MCF 10A (cell line): Measurements from ENCODE around the gene RAD54L. TPM values are rescaled to one million over a fixed set of nuclear protein-coding genes. Genes with fewer than 3 reads are reported as not detected.
A peak's percentile ranks its signal among the peaks of the same experiment; 100 is the strongest.

Source experiments
- Bru-seq: library from RNA; stranded (reverse); fragments of 400-500 nt; gene quantifications from one replicate; lab custom pipeline; 2021; lab: Mats Ljungman, UMichigan
- BruChase-seq, 2 experiments: library from RNA; stranded (reverse); fragments of 400-500 nt; gene quantifications; one replicate each; lab custom pipeline; 2021; lab: Mats Ljungman, UMichigan
- BruUV-seq: library from RNA; stranded (reverse); fragments of 400-500 nt; replicated peaks from 2 replicates; lab custom pipeline; 2021; lab: Mats Ljungman, UMichigan
- CTCF ChIA-PET: fragments of 300-600 bp; sonication (Branson Sonifier 250); formaldehyde crosslinking; extraction: SDS; loops from one replicate; lab custom pipeline; 2021; ENCODE audit warnings: antibody characterized with exemption, inconsistent platforms; lab: Yijun Ruan, JAX
- POLR2A ChIA-PET: fragments of 300-600, 350-650 bp; sonication (Branson Sonifier 250); formaldehyde crosslinking; extraction: SDS; loops from one replicate; lab custom pipeline; 2020; ENCODE audit warnings: antibody characterized with exemption, inconsistent platforms; lab: Yijun Ruan, JAX
- DNase-seq: peaks from one replicate; pipeline ENCODE4 v3.0.0-alpha.2; 2018; ENCODE audit not compliant: unreplicated experiment
- H3K27ac Mint-ChIP-seq: one replicate; pipeline ENCODE4 v1.8.0; 2022; ENCODE audit warnings: mild to moderate bottlenecking, low read depth, mixed read lengths; ENCODE audit not compliant: unreplicated experiment
- H3K27me3 Mint-ChIP-seq: one replicate; pipeline ENCODE4 v1.8.0; 2022; ENCODE audit warnings: mixed read lengths; ENCODE audit not compliant: insufficient read depth, unreplicated experiment
- H3K36me3 Mint-ChIP-seq: one replicate; pipeline ENCODE4 v1.8.0; 2022; ENCODE audit warnings: mild to moderate bottlenecking, moderate library complexity, mixed read lengths; ENCODE audit not compliant: insufficient read depth, unreplicated experiment
- H3K4me1 Mint-ChIP-seq: one replicate; pipeline ENCODE4 v1.8.0; 2022; ENCODE audit warnings: mixed read lengths; ENCODE audit not compliant: insufficient read depth, unreplicated experiment
- H3K4me3 Mint-ChIP-seq: one replicate; pipeline ENCODE4 v1.8.0; 2022; ENCODE audit warnings: mild to moderate bottlenecking, moderate library complexity, mixed read lengths; ENCODE audit not compliant: unreplicated experiment
- H3K9me3 Mint-ChIP-seq: one replicate; pipeline ENCODE4 v1.8.0; 2022; ENCODE audit warnings: mixed read lengths; ENCODE audit not compliant: unreplicated experiment
- intact Hi-C: fragments of 100-400 bp; cut with micrococcal nuclease; formaldehyde crosslinking; loops from 2 replicates; pipeline ENCODE4 v1.14.1; 2022
- long read RNA-seq: library from polyadenylated mRNA; stranded (forward); transcript quantifications from one replicate; pipeline ENCODE4 v2.0.0, GENCODE V29; 2022
- total RNA-seq: library from RNA; stranded (reverse); gene quantifications from 2 replicates; pipeline ENCODE4 v1.2.3, GENCODE V29; 2022
- TF ChIP-seq, protein P1 (sequence below): fragments of 200-600 bp; IDR thresholded peaks from one replicate; pipeline ENCODE4 v1.8.0; 2022; ENCODE audit warnings: antibody characterized with exemption, mild to moderate bottlenecking; ENCODE audit not compliant: unreplicated experiment

The RAD54L gene
- total RNA-seq (4.5 and 5.0 TPM in 2 replicates), Bru-seq, nascent RNA (percentile 36 among the genes with signal in this experiment), BruChase-seq, experiment 1, labeled RNA remaining after a 6-hour chase (percentile 40 among the genes with signal in this experiment), BruChase-seq, experiment 2, labeled RNA remaining after a 2-hour chase (percentile 44 among the genes with signal in this experiment)
- long read RNA-seq, transcript RAD54L-201 (18 exons, 3,108 nt), result major isoform, 10 of 16 reads
- long read RNA-seq, partial matches to known transcripts, result 1 of 16 reads
- long read RNA-seq, other reads (novel, unspliced or antisense), result 5 of 16 reads

DNA sequence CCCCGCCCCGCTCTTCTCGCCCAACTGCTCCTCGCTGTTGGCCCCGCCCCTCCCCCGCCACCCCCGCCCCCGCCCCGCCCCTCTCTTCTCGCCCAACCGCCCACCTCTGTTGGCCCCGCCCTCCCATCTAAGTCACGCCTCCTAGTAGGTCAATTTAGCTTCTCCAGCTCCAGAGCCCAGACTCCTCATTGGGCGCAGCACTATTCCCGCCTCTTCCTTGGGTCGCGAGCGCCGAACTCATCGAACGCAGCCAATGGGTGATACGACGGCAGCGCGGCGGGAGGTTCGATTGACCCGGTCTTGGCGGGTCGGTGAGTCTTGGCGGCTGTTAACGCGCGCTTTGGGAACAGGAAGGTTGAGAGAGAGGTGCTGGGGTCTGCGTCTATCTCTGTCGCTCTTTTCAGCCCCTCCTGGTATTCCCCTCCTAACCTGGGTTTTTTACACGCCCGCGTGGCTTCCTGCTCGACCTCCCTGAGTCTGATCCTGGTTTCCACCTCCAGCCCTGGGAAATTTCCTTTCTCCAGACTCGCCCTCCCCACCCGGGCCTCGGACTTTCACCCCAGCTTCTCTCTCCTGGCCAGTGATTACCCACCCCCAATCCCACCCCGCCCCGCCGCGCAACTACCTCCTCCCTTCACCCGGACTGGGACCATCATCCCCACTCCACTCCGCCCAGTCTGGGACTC, at the start of gene RAD54L:
RAD54L (plus strand) TSS at position 328 of the 686 bp plus-strand sequence. CDS start 643 bp downstream, outside the sequence.
- H3K4me3 Mint-ChIP-seq, result peak within 1 kb of the TSS; percentile 81
- H3K36me3 Mint-ChIP-seq, result no peaks in the 10 kb centered on the region
- no peaks in the 10 kb centered on the region for H3K9me3 Mint-ChIP-seq
- CTCF ChIA-PET, result interaction anchor here (0.5 to 3.3 kb wide), 7 partner anchors 8 to 1866 kb away, joined by 3 to 31 read pairs (median 3); partner anchors contain the start of gene NSUN4
- peaks cover 33% of the 10 kb centered on the region for H3K4me1 Mint-ChIP-seq
- no peaks in the 10 kb centered on the region for H3K27me3 Mint-ChIP-seq
- intact Hi-C loops, result loop anchor here (2.0 kb wide), 1 partner anchor 93 kb away; the partner anchor contains the start of gene NSUN4
- TF ChIP-seq, protein P1, sequence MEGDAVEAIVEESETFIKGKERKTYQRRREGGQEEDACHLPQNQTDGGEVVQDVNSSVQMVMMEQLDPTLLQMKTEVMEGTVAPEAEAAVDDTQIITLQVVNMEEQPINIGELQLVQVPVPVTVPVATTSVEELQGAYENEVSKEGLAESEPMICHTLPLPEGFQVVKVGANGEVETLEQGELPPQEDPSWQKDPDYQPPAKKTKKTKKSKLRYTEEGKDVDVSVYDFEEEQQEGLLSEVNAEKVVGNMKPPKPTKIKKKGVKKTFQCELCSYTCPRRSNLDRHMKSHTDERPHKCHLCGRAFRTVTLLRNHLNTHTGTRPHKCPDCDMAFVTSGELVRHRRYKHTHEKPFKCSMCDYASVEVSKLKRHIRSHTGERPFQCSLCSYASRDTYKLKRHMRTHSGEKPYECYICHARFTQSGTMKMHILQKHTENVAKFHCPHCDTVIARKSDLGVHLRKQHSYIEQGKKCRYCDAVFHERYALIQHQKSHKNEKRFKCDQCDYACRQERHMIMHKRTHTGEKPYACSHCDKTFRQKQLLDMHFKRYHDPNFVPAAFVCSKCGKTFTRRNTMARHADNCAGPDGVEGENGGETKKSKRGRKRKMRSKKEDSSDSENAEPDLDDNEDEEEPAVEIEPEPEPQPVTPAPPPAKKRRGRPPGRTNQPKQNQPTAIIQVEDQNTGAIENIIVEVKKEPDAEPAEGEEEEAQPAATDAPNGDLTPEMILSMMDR, result no peak
- POLR2A ChIA-PET, result interaction anchor here (0.5 to 3.6 kb wide), 20 partner anchors 13 to 368 kb away, joined by 3 to 39 read pairs (median 4); partner anchors contain the start of genes LRRC41, NSUN4 and UQCRH
- DNase-seq, result peak; percentile 99
- H3K27ac Mint-ChIP-seq, result peak within 1 kb of the TSS; percentile 91
- BruUV-seq, result TSS peak; percentile 39

DNA sequence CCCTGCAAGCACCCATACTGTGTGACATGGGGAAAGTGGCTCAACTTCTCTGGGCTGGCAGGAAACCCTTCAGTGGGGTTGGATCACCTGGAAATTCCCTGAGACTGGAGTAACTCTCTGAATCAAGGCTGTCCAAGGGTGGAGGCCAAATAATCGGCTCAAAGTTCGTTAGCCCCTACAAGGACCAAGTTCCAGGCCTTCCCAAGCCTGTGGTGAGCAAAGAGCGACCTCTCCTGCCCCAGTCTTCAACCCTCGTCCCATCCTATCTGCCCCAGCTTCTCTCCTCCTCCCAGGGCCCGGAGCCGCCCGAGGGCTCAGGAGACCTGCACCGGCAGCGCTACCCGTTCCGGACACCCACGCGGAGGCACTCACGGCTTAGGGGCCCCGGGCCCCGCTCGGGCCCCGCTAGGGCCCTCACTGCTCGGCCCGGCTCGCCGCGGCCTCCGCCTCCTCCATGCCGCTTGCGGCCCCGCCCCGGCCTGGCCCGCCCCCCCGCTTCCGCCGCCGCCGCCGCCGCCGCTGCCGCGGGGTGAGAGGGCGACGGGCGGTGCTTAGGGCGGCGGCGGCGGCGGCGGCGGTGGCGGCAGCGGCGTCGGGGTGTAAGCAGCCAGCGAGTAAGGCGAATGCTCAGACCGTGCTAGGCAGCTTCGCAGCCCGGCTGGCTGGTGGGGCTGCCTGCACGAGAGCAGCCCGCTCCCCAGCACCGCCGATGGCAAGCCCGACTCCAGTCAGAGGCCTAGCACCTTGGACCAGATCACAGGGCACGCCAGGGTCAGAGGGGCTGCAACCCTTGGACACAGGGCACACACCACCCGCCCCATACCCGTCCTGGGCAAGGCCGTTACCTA, 49.4 kb upstream of the RAD54L start, which contains the start of gene POMGNT1:
POMGNT1 (minus strand) TSS at position 471 of the 848 bp plus-strand sequence. CDS start 613 bp downstream, outside the sequence.
- DNase-seq, result peak; percentile 73
- BruUV-seq, result TSS peak; percentile 34
- no peaks in the 10 kb centered on the region for H3K27me3 Mint-ChIP-seq
- intact Hi-C loops, result loop anchor here (1.0 to 2.0 kb wide), 2 partner anchors 15 to 25 kb away; no protein-coding TSS in a partner anchor
- TF ChIP-seq, protein P1, result peak; percentile 24
- H3K4me1 Mint-ChIP-seq, result peaks cover 25% of the 10 kb centered on the region
- H3K36me3 Mint-ChIP-seq, result peaks cover 29% of the 10 kb centered on the region
- POLR2A ChIA-PET, result interaction anchor here (0.6 to 10.5 kb wide), 16 partner anchors 9 to 849 kb away, joined by 3 to 125 read pairs (median 4); partner anchors contain the start of gene PIK3R3
- H3K9me3 Mint-ChIP-seq, result no peaks in the 10 kb centered on the region
- peak within 1 kb of the TSS; percentile 80 for H3K27ac Mint-ChIP-seq
- CTCF ChIA-PET, result interaction anchor here (0.6 to 3.1 kb wide), 12 partner anchors 12 to 159 kb away, joined by 3 to 27 read pairs (median 4); no protein-coding TSS in a partner anchor
- peak within 1 kb of the TSS; percentile 76 for H3K4me3 Mint-ChIP-seq

DNA sequence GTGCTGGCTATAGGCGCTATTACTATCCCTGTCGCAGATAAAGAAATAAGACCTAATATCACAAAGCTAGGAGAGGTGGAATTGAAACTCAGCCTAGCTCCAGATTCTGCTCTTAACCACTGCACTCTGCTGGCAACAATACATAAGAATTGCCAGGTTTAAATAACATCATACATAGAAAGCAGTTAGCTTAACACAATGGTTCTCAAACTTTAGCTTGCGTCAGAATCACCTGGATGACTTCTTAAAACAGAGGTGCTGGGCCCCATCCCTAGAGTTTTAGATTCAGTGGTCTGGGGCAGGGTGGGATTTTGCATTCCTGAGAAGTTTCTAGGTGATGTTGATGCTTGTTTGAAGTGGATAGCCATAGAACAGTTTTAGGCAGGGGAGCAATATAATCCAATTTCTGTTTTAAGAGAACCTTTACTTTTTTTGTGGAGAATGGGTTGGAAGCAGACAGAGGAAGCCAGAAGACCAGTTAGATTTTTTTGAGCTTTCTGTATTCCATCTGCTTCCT, 48.3 kb upstream of the RAD54L start:
- Mint-ChIP-seq H3K27me3 (no peaks in the 10 kb centered on the region), H3K4me3 (peak overlapping the region; percentile 76), H3K9me3 (no peaks in the 10 kb centered on the region), H3K4me1 (peaks cover 34% of the 10 kb centered on the region), H3K36me3 (peaks cover 22% of the 10 kb centered on the region), H3K27ac (no peak overlapping the region)
- TF ChIP-seq, protein P1, result no peak
- intact Hi-C loops, result loop anchor here (2.0 kb wide), 1 partner anchor 24 kb away; no protein-coding TSS in a partner anchor
- ChIA-PET CTCF (interaction anchor here (0.6 to 3.1 kb wide), 10 partner anchors 12 to 296 kb away, joined by 3 to 27 read pairs (median 4); no protein-coding TSS in a partner anchor), POLR2A (interaction anchor here (0.6 to 10.5 kb wide), 16 partner anchors 9 to 850 kb away, joined by 3 to 125 read pairs (median 5); partner anchors contain the start of gene PIK3R3)
- no peak for DNase-seq
- BruUV-seq, result no TSS peak
